Measurements from ENCODE around the gene UGT1A1.
"Not testable (repeated sequence)": the region's sequence is repeated elsewhere in the genome, so short reads cannot be mapped to it uniquely, and the experiment has no call there.

The UGT1A1 gene

DNA sequence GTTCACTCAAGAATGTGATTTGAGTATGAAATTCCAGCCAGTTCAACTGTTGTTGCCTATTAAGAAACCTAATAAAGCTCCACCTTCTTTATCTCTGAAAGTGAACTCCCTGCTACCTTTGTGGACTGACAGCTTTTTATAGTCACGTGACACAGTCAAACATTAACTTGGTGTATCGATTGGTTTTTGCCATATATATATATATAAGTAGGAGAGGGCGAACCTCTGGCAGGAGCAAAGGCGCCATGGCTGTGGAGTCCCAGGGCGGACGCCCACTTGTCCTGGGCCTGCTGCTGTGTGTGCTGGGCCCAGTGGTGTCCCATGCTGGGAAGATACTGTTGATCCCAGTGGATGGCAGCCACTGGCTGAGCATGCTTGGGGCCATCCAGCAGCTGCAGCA is at the start of gene UGT1A1:
TSS of gene UGT1A1 (plus strand) at position 228 of the 400 bp plus-strand sequence. CDS start at position 246, 18 bp downstream.
- no peak for DNase-seq

- peak; percentile 5 for DNase-seq
Observed at GRCh38 chr2:233711312-233712008, 48.6 kb upstream of the UGT1A1 start.

- DNase-seq, result no peak
Observed at GRCh38 chr2:233712611-233713261, 47.3 kb upstream of the UGT1A1 start, which contains the start of gene UGT1A5. Gene UGT1A5, plus strand, starts transcription at chr2:233712907. Its CDS starts 85 bp downstream, at chr2:233712992.

- DNase-seq, result no peak
Observed at GRCh38 chr2:233713262-233713615, 46.8 kb upstream of the UGT1A1 start.

DNA sequence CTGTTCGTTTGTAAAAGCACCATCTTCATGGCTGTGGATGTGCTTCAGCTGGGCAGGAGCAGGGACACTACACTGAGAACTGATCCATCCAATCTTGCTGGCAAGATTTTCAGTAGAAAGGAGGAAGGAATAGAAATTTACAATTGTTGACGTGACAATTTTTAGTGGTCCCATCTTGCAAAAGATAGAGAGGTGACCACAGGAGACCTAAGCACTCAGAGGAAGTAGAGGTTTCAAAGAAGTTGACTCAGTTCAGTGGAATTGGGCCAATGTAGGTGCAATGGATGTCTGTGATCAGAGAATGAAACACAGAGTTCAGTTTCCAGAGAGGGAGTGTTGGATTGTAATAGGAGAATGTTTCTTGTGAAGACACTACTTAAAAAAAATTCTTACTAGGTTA is 45.9 kb upstream of the UGT1A1 start:
- DNase-seq, result no peak

GRCh38 chr2:233718552-233718951 is 41.5 kb upstream of the UGT1A1 start, which contains the start of gene UGT1A4:
Gene UGT1A4, plus strand, starts transcription at chr2:233718736. Its CDS starts 85 bp downstream, at chr2:233718821.
- DNase-seq, result no peak

DNA sequence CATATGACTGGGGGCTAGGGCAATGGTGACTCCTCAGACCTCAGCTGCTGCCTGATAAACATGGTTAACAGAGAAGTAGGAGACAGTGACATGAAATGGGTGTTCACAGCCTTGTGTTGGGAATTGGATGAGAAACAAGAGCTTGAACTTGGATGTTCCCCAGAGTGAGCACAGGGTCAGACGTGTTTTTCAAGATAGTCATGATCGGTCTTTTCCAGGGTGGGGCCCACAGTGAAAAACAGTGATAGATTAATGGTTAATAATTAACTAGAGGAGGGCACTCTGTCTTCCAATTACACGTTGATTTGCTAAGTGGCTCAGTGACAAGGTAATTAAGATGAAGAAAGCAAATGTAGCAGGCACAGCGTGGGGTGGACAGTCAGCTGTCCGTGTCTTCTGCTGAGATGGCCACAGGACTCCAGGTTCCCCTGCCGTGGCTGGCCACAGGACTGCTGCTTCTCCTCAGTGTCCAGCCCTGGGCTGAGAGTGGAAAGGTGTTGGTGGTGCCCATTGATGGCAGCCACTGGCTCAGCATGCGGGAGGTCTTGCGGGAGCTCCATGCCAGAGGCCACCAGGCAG is 31.3 kb upstream of the UGT1A1 start, which contains the start of gene UGT1A3:
TSS of gene UGT1A3 (plus strand) at position 320 of the 579 bp plus-strand sequence. CDS start at position 405, 85 bp downstream.
- DNase-seq, result no peak

GRCh38 chr2:233736868-233737653 is 23.0 kb upstream of the UGT1A1 start:
- DNase-seq, result not testable (repeated sequence)

GRCh38 chr2:233740870-233741269 is 19.2 kb upstream of the UGT1A1 start:
- no peak for DNase-seq

GRCh38 chr2:233743464-233744259 is 16.4 kb upstream of the UGT1A1 start:
- no peak for DNase-seq

DNA sequence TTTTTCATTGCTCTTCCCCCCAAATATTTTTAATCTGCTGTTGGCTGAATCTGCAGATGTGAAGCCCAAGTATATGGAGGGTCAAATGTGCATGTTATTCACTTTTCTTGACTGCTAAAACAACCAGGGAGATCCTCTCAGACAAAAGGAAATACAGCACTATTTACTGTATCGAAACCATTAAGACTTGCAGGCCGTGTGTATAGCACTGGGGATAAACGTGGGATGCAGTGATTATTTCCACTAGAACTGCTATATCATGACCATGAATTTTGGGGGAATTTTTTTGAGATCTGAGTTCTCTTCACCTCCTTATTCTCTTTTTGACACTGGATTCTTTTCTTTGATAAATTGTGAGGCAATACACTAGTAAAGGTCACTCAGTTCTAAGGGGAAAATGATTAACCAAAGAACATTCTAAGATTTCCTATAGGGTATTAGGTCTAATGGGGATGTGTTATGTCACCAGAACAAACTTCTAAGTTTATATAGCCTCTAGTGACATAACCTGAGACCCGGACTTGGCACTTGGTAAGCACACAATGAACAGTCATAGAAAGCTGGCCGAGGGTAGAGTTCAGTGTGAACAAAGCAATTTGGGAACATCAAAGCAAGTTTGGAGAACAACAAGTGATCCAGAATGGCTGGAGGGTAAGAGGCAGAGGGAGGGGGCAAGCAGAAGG is 14.9 kb upstream of the UGT1A1 start:
- no peak for DNase-seq

DNA sequence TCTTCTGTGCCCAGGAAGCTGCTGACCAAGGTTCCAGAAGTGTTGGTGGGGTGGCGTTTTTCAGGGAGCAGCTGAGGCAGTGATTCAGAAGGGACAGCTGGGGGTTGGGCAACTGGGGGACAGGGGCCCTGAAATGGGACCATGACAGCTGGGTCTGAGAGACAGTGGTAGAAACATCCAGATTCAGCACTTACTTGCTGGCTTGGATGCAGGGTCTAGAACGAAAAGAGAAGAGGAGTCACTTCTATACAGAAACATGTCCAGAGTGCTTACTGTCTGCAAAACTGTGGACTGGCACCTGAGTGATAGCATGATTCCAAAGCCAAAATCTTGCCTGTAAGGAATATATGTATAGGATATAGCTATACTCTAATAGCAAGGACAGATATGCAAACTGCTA is 14.2 kb upstream of the UGT1A1 start:
- not testable (repeated sequence) for DNase-seq

GRCh38 chr2:233746475-233747282 is 13.4 kb upstream of the UGT1A1 start:
- no peak for DNase-seq

- no peak for DNase-seq
Observed at GRCh38 chr2:233747283-233747544, 12.9 kb upstream of the UGT1A1 start.

DNA sequence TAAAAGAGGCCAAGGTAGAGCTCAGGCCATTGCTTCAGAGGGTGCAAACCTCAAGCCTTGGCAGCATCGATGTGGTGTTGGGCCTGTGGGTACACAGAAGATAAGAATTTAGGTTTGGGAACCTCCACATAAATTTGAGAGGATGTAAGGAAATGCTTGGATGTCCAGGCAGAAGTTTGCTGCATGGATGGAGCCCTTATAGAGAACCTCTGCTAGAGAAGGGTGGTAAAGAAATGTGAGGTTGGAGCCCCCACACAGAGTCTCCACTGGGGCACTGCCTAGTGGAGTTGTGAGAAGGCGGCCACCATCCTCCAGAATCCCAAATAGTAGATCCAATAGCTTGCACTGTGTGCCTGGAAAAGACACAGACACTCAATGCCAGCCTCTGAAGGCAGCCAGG is 9.4 kb upstream of the UGT1A1 start:
- not testable (repeated sequence) for DNase-seq

DNA sequence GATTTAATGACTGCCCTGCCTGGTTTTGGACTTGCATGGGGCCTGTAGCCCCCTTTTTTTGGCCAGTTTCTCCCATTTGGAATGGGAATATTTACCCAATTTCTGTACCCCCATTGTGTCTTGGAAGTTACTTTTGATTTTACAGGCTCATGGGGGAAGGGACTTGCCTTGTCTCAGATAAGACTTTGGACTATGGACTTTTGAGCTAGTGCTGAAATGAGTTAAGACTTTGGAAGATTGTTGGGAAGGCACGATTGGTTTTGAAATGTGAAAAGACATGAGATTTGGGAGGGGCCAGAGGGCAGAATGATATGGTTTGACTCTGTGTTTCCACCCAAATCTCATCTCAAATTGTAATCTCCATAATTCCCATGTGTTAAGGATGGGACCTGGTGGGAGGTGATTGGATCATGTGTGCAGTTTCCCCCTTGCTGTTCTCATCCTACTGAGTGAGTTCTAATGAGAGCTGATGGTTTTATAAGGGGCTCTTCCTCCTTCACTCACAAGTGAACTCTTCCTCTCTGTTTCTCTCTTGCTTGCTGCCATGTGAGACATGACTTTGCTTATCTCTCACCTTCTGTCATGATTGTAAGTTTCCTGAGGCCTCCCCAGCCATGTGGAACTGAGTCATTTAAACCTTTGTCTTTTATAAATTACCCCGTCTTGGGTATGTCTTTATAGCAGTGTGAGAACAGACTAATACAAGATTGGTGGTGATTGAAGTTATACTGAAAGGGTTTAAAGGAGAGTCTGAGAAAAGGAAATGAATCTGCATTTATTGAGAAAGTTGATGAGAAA is 8.7 kb upstream of the UGT1A1 start:
- not testable (repeated sequence) for DNase-seq

DNA sequence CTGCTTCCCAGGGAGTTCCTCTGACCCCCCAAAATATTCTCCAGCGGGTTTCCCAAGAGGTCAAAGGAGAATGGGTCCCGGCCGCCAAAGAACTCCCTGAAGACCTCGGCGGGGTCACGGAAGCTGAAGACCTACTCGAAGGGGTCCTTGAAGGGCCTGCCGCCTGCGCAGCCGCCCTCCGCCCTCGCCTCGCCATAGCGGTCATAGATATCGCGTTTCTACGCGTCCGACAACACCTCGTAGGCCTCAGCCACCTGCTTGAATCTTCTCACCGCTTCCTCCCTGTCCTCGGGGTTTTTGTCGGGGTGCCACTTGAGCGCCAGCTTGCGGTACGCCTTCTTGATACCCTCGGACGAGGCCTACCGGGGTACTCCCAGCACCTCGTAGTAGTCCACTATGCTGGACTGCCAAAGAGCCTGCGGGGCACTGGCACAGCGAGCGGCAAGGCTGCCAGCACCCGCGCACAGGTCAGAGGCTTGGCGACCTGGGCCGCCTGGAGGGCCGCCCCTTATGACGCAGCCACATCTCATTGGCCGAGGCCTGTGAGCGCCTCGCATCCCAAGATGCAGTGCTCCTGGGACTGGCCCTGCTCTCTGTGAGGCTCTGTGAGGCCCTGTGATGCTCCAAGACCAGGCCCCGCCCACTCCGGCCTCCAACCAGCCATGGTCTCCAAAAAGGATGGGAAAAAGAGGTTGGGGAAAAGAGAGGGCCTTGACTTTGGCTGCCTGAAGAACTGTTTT is 5.0 kb upstream of the UGT1A1 start:
- no peak for DNase-seq

GRCh38 chr2:233756429-233757081 is 3.5 kb upstream of the UGT1A1 start:
- DNase-seq, result no peak

GRCh38 chr2:233758141-233758540 is 1.9 kb upstream of the UGT1A1 start:
- DNase-seq, result no peak

Measured in NCI-H1417 treated with DMSO at 0.1 percent for 48 hours (cell line).